C4-2B (cell line): Measurements from ENCODE around the gene EIF2B2.

Experiments
- CTCF ChIP-seq: fragments of 450-650 bp; conservative IDR thresholded peaks from 2 replicates; pipeline ENCODE4 v1.5.1; 2017; ENCODE audit warnings: mild to moderate bottlenecking
- ZFX ChIP-seq: fragments of 450-650 bp; IDR thresholded peaks from 2 replicates; pipeline ENCODE4 v1.6.1; 2017

DNA sequence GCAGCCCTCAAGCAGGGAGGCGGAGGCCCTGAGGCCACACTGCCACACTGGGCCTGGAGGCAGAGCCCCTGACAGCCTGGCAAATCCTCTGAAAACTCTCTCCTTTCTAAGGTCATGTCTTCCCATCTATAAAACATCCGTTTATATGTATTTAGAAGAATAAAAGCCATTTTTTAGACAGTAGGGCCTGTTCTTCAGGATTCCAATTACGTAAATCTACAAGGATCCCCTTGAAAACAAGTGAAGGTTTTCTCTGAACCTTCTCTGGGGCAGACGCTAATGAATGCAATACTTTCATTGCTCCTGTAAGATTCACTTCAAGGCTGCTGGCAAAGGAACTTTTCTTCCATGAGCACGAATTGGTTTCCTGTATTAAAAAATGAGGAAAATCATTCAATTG lies 12.8 kb downstream of the EIF2B2 start:
- TF ChIP-seq CTCF, result no peak
- TF ChIP-seq ZFX, result no peak
